PC-9 (cell line): ENCODE data around the gene FAM20B.

Source experiments
- CTCF ChIP-seq: fragments of 200-600 bp; sonication (generic); conservative IDR thresholded peaks from 2 replicates; pipeline ENCODE4 v1.6.1; 2017; ENCODE audit warnings: mixed run types, antibody characterized with exemption, mild to moderate bottlenecking, moderate library complexity
- EZH2 ChIP-seq: fragments of 200-600 bp; sonication (generic); IDR thresholded peaks from 2 replicates; pipeline ENCODE4 v1.8.0; 2017; ENCODE audit warnings: antibody characterized with exemption, low read depth

GRCh38 chr1:179026813-179027669 lies 1.3 kb downstream of the FAM20B start:
- TF ChIP-seq CTCF (no peak), EZH2 (no peak)
